Ramos (cell line): ENCODE measurements around the gene NOS3.

Experiments
- in situ Hi-C: fragments of 300-500 bp; cut with MboI; formaldehyde crosslinking; loops from one replicate; pipeline ENCODE4 v1.14.3; 2022; ENCODE audit warnings: low sequenced_read_pairs; ENCODE audit not compliant: unreplicated experiment

The NOS3 gene

DNA sequence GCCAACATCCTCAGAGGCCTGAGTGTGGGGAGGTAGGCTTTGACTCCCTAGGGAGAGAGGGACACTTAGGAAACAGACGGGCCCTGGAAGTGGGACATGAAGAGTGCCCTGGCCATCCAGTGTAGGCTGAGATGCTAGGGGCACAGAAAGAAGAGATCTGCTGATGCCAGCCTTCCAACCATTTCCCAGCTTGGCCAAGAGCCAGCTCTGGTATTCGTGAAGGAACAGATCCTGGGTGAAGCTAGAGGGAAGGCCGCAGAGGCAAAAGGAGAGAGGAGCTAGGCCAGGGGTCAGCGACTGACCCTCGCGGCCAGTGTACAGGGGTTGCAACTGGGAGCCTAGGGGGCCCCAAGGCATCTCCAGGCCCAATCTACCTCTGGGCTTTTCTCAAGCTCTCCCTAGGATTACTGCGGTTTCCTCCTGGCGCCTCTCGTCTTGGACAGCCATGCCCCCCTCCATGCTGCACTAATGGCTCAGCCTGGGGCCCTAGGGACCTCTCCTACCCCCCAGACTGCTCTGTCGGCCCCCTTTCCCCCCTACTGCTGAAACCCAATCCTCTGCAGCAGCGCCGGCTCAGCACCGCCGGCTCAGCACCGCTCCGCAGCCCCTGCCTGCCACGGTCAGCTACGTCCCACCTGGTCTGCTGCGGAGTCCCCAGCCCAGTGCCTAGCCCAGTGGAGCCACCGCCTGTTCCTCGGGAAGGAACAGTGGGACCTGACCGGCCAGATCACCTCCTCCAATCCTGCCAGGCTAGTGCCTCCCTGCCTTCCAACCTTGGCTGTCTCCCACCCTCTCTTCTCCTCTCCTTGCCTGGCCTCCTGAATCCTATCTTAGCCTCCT is 57.4 kb downstream of the NOS3 start, which contains the start of gene ASIC3:
Gene ASIC3 (plus strand): TSS at position 556 of the 840 bp plus-strand sequence. CDS start 355 bp downstream, outside the sequence.
- in situ Hi-C loops = no loop called here

GRCh38 chr7:151048911-151049463 is 58.2 kb downstream of the NOS3 start:
- in situ Hi-C loops = no loop called here

DNA sequence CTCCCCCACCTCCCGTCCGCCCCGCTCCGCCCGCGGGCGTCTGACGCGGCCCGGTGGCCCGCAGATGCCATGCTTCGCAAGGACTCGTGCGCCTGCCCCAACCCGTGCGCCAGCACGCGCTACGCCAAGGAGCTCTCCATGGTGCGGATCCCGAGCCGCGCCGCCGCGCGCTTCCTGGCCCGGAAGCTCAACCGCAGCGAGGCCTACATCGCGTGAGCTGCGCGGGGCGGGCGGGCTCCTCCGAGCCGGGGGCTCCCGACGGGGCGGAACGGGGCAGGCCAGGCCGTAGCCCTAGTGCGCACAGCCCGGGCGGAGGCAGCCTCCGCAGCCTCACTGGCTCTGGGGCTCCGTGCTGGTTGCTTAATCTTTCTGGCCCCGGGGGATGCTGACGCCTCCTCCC is 60.3 kb downstream of the NOS3 start:
- in situ Hi-C loops = no loop called here

DNA sequence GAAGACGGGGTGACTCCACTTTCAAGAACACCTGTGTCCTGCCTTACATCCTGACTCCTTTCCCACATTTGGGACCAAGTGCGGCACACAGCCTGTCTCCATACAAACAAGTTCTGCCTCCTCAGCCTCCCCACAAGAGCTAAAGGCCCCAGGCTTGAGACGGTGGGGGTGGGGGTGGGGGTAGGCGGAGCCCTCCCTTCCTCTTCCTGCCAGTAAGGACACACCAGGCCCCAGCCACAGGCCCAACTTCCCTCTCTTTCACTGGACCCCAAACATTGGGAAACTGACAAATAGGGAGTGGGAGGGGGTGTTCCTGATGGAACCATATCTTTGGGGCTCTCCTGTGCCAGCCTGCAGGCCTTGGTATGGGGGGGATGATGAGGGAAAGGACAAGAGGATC is 62.3 kb downstream of the NOS3 start:
- in situ Hi-C loops = no loop called here

DNA sequence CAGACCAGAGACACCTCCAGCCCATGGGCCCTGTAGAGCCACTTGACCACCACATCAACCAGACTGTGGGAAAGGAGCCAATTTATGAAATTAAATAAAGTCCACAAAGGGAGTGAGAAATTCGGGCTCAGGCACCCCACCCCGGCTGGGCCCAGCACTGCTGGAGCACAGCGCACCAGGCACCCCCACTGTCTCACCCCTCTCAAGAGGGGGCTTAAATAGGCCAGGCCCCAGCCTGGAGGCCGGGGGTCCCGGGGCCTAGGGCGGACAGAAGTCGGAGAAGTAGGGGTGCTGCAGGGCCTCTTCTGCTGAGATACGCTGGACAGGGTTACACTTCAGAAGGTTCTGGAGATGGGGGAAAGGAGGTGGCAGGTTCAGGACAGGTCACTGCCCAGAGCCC is 62.9 kb downstream of the NOS3 start:
- in situ Hi-C loops = no loop called here

GRCh38 chr7:151056283-151056665 is 65.5 kb downstream of the NOS3 start:
- in situ Hi-C loops = no loop called here

DNA sequence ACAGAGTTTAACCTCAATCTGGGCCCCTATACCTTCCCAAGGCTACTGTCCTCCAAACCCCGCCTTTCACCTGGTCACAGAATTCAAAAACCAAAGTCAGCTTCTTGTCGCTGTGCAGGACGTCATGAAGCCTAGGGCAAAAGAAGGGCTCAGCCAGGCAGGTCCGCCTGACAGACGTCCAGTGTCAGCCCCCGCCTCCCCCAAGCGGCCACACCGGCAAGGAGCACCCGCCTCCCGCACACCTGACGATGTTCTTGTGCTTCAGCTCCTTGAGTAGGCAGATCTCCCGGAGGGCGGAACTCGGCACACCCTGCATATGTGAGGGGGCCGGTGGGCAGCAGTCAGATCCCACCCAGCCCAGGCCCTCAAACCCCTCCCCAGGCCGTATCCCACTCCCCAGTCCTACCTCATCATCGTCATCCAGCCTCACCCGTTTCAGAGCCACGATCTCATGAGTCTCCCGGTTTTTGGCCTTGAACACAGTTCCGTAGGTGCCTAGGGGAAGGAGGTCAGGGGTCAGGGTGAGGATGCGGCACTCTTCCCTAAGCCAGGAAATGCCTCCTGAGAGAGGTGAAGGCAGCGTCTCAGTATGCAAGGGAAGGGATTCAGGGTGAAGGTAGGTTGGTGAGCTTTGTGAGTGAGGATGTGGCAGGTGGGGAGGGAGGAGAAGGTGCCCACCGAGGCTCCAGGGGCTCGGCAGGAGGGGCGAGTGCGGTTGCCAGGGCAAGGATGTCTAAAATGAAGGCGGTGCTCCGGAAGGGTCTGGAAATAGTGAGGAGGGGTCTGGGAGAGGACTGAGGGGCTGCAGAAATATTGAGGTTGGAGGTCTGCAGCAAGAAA is 66.1 kb downstream of the NOS3 start:
- in situ Hi-C loops = no loop called here

GRCh38 chr7:151057506-151057988 is 66.7 kb downstream of the NOS3 start, which contains the start of gene CDK5:
Gene CDK5, minus strand, starts transcription at chr7:151057897. Its CDS starts 49 bp downstream, at chr7:151057848.
- in situ Hi-C loops = no loop called here

DNA sequence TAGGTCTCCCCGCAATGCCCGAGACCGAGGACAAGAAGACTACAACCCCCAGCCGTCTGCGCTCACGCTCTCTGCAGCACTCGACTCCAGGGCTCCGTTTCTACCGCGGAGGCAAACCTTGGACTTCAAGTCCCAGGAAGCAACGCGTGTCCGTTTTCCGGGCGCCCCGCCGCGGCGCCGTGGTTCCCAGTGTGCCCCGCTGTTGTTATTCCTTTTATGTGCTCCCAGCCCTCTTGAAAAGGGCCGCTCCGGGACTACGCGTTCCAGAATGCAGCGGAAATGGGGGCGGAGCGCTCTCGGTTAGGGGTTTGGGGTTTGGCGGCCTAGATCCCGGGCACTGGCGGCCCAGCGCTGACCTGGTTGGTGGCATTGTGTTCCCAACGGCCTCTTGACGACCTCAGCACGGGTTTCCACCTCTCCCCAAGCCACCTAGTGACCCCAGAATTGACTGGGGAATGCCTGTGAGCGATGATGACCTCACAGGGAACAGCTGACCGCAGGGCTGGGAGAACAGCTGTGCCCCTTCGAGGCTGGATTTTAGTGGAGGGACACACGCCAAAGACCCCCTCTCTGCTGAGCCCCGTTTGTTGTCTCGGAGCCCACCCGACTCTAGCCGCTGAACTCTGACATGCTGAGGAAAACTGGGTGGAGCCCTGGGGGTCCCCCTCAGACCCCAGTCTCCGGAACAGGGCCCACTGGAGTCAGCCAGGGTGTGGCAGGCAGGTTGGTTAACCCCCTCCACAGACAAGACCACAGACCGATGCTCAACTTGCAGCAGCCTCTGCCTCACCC is 67.4 kb downstream of the NOS3 start:
- in situ Hi-C loops = no loop called here

DNA sequence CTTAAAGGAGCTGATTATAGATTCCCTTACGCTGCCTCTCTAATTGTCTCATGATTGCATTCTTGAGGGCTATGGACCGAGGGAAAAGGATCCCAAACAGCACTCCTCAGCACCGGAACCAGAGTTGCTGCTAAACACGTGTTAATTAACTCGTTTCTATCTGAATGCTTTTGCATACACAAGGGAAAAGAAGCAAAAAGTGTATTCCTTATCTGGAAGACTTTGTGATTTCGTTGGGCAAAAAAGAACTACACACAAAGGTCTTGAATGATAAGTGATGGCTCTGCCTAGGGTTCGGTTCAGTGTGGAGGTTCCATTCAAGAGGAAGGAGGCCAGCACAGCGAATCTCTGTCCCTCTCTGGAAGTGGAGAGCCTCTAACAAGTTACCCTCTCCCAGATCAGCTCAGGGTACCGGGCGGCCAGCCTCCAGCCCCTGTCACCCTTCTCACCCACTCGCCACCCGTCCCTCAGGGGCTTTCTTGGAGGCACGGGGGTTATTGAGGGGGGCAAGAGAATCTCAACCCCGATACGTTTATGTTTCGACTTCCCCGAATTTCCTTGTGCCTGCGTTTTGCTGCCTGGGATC is 68.1 kb downstream of the NOS3 start:
- in situ Hi-C loops = no loop called here

- in situ Hi-C loops = no loop called here
Measured at GRCh38 chr7:151059367-151060112, 68.7 kb downstream of the NOS3 start, which contains the start of gene SLC4A2. Gene SLC4A2, plus strand, starts transcription at chr7:151059589. Its CDS starts 2,399 bp downstream, at chr7:151061988.

DNA sequence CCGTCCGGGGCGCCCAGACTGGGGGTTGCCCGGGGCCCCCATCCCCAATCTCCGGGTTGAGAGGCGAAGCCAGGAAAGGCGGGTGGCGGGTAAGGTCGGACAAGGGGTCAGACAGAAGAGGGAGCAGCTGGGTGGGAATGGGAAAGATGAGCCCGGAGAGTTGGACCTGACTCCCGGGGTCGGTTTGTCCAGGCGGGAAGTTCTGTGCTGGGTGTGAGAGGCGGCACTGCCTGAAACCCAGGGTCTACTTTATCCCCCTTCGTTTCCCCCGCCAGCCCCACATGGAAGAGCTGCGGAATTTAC is 69.2 kb downstream of the NOS3 start:
- in situ Hi-C loops = no loop called here

DNA sequence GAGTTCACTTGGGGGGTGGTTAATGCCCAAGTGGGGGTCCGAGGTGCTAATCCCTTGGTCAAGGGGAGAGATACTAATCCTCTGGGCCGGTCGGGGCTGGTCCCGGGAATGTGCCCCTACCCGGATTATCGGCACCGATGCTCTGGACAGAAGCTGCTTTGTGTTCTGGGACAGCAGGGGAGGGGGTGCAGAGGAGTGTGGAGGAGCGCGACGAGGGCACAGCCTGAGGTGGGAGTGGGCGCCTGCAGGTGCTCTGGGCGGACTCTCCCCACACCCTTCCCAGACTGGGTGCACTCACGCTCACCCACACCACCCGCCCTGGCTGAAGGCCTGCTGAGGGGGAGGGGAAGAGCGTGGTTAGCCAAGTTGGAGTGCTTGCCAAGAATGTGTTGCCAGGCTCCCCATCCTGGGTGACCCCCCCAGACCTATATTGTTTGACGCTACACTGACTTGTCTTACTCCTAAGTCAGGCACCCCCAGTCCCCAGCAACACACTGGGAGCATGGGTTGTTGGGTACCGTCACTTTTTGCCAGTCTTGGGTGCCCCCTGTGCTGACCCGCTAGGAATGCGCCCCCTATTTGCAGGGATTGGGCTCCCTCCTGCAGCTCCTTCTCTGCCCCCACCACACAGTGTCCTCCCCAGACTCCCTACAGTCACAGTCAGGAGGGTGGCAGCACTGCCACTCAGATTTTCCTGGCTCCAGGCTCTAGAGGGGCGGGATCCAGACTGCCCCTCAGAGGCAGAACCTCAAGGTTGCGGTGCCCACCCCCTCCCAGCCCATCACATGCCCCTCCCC is 69.8 kb downstream of the NOS3 start:
- in situ Hi-C loops = no loop called here

DNA sequence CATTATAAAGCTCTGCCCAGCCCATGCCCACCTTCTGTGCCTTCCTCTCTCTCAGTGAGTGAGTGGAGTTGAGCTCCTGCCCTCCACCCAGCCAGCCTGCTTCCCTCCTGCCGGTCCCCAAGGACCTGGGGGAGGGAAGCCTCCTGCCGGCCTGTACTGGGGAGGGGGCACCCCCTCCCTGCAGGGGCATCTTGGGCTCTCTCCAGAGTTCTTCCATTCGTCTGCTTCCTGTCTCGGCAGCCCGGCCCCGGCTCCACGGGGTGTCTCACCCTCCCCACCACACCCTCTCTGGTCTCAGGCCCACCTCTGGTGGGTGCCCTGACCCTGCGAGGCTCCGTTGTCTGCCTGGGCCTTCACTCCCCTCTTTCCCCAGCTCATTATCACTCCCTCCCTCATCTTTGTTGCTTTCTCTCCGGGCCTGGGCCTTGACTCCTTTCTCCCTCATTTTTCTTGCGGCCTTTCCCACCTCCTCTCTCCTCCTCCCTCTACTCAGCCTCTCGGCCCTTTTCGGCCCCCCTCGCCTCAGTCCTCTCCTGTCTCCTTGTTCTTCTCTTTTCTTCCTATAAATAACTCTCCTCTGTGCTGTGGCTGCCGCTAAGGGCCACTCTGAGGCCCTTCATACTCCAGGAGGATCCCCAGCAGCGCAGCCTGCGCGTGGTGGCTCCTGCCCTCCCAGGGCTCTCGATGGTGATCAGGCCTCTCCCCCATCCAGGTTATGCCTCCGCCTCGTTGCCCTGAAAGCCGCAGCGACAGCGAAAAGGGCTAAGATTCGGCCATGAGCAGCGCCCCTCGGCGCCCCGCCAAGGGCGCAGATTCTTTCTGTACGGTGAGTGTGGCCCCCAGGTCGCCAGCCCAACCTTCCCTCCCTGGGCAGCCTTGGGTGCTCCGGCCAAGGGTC is 70.6 kb downstream of the NOS3 start:
- in situ Hi-C loops = no loop called here

DNA sequence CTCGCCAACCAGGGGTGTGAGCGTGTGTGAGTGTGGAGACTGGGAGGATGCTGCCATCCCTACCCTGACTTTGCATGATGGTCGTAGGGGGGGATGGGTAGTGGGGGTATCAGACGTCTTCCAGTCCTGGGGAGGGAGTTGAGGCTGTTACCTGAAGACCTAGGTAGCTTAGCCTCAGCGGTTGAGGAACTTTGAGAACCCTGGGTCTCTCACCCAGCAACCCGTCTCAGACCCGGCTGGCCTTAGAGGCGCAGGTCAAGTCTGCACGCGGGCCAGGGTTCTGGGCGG is 71.2 kb downstream of the NOS3 start:
- in situ Hi-C loops = no loop called here

- in situ Hi-C loops = no loop called here
Measured at GRCh38 chr7:151062399-151063211, 71.8 kb downstream of the NOS3 start.

DNA sequence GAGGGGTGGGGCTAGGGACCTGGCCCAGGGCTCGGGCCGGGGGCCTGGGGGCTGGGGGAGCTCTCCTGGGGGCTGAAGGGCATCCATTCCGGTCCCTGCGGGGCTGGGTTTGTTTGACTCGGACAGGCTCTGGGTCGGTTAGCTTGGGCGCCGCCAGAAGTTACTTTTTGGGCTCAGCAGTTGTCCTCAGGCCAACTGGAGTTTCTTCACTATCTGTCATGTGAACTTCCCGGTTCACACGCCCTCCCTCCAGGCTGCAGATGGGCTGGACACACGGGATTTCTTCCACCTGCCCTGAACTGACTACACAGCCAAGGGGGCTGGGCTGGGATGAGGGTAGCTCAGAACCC is 72.4 kb downstream of the NOS3 start:
- in situ Hi-C loops = no loop called here
